ENCODE data around the gene NTHL1. TPM values are rescaled to one million over a fixed set of nuclear protein-coding genes. Genes with fewer than 3 reads are reported as not detected.
"Not testable (repeated sequence)": the region's sequence is repeated elsewhere in the genome, so short reads cannot be mapped to it uniquely, and the experiment has no call there.

NTHL1 gene
- total RNA-seq, 4 donors from 2014 or later, result 7.1 to 18.1 (median 10.9) TPM

GRCh38 chr16:2036200-2036966 lies 11.3 kb downstream of the NTHL1 start:
- no peak for ATAC-seq (ENCODE audit: low FRiP score)
- no peak for TF ChIP-seq CTCF (IDR thresholded peaks at IDR 0.05)

GRCh38 chr16:2035431-2036199 lies 12.0 kb downstream of the NTHL1 start:
- no peak for TF ChIP-seq CTCF (IDR thresholded peaks at IDR 0.05)
- ATAC-seq (ENCODE audit: low FRiP score), result peak; percentile 5
- no peak for DNase-seq (ENCODE audit: low spot score)

More at GRCh38 chr16:2036200-2036966, 11.3 kb downstream of the NTHL1 start:
- DNase-seq (ENCODE audit: low spot score), result no peak

GRCh38 chr16:2034696-2035430 lies 12.8 kb downstream of the NTHL1 start:
- DNase-seq (ENCODE audit: low spot score) (no peak), ATAC-seq (ENCODE audit: low FRiP score) (no peak)
- no peak for TF ChIP-seq CTCF (IDR thresholded peaks at IDR 0.05)

- not testable (repeated sequence) for ATAC-seq (ENCODE audit: low FRiP score); DNase-seq (ENCODE audit: low spot score)
These were observed 13.5 kb downstream of the NTHL1 start for GRCh38 chr16:2033909-2034695.

- TF ChIP-seq CTCF (IDR thresholded peaks at IDR 0.05), result no peak
- no peak for DNase-seq (ENCODE audit: low spot score)
- peak; percentile 49 for ATAC-seq (ENCODE audit: low FRiP score)
These were observed 14.4 kb downstream of the NTHL1 start for GRCh38 chr16:2033057-2033908.

- no peak for DNase-seq (ENCODE audit: low spot score)
- TF ChIP-seq CTCF (IDR thresholded peaks at IDR 0.05), result no peak
- peak; percentile 5 for ATAC-seq (ENCODE audit: low FRiP score)
These were observed 15.2 kb downstream of the NTHL1 start for GRCh38 chr16:2032285-2033056.

Data from omental fat pad (tissue), 4 donors.